D341Med (cell line): ENCODE results near the gene AP1G2.
"Not testable (repeated sequence)": the region's sequence is repeated elsewhere in the genome, so short reads cannot be mapped to it uniquely, and the experiment has no call there.

ENCODE experiments used
- DNase-seq: peaks from one replicate; pipeline ENCODE4 v3.0.0; 2012; ENCODE audit warnings: low spot score

AP1G2 gene

GRCh38 chr14:23538050-23538718 is 29.4 kb downstream of the AP1G2 start:
- DNase-seq, result no peak

DNA sequence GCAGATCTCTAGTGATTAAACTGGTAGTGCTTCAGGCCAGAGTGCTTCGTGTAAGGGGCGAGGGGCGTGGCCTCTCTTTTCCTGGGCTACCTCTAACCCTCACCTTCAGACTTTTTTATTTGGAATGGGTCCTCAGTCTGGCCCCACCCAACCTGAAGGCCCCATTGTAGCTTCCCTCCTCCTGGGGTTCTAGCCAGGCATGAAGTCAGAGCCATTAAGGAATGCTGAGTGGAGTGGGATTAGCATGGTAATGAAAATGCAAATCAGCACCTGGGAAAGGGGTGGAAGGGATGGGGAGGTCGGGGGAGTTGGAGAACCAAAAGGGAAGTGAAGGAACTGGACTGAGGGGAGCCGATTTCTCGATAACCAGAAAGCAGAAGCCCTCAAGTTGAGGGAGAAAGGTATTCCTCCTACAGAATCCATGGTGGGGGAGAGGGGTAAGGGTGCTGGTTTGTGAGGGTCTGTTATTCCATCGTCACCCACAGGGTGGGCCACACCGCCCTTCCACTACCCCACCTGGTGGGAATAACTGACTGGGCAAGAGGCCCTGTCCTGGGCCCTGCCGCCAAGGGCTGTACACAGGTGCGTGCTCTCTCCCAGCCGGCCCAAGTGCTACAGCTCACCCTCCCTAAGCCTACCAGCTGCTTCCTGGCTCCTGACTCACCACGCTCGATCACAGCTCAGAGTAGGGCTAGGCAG is 30.1 kb downstream of the AP1G2 start:
- peak; percentile 57 for DNase-seq

GRCh38 chr14:23536906-23537305 is 30.7 kb downstream of the AP1G2 start:
- DNase-seq, result not testable (repeated sequence)

DNA sequence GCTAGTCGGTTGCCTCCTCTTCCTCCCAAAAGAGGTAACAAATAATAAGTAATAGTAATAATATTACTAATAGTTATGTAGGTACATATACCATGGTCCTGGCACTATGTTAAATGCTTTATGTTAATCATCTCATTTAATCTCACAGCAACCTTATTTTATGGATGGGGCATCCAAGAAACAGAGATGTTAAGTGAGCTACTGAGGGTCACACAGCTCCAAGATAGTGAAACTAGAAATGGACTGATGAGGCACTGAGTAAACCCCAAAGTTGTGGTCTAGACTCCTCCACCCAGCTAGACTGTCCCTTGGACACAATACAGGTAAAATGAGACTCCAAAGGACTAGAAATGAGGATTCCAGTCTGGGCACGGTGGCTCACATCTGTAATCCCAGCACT is 31.1 kb downstream of the AP1G2 start:
- DNase-seq, result no peak

DNA sequence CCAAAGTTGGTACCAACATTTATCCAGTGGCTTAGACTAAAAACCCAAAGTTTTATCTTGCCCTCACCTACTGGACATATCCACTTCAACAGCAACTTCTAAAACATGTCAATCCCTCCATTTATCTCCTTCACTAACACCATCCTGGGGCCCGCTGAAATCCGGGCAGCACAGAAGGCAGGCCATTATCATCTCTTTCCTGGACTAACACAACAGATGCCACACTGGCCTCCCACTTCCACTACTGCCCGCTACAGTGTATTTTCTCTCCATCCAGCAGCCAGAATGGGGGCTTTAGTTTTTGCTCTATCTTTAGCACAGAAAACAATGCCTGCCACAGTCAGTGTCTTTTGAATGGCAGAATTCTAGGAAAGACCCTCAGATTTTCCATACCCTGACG is 31.6 kb downstream of the AP1G2 start:
- no peak for DNase-seq

DNA sequence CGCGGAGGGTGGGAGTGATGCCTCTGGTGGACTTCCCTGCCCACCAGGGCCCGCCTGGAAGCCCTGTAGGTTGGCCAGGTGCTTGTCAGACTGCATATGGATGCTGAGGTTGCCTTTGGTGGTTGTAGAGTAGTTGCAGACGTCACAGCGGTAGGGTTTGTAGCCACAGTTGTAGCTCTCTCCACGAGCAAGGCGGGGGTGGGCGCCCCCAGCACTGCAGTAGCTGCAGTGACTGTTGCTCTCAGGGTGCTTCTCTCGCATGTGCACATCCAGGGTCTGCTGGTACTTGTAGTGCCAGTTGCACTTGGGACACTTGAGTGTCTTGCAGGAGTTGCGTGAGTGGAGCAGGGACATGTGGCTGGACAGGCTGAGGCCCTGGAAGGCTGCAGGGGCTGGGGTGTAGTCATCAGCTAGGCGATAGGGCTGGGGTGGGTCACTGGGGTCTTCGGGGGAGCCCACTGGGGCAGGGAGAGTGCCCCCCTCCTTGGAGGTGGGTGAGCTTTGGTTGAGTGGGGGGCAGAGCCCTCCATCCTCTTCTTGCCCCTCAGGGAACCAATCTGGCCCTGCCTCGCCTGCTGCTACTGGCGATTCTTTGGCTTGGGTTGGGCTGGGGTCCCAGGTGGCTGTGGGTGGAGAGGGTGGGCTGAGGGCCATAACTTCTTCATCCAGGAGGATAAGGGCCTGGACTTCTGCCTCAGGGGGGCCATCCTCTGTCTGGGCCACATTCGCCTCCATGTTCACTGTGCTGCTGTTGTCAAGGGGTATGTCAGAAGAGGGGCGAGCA is 33.7 kb downstream of the AP1G2 start:
- DNase-seq, result no peak

- DNase-seq, result no peak
Measured at GRCh38 chr14:23532658-23533057, 34.9 kb downstream of the AP1G2 start.

- DNase-seq, result no peak
Measured at GRCh38 chr14:23531391-23531790, 36.2 kb downstream of the AP1G2 start.

DNA sequence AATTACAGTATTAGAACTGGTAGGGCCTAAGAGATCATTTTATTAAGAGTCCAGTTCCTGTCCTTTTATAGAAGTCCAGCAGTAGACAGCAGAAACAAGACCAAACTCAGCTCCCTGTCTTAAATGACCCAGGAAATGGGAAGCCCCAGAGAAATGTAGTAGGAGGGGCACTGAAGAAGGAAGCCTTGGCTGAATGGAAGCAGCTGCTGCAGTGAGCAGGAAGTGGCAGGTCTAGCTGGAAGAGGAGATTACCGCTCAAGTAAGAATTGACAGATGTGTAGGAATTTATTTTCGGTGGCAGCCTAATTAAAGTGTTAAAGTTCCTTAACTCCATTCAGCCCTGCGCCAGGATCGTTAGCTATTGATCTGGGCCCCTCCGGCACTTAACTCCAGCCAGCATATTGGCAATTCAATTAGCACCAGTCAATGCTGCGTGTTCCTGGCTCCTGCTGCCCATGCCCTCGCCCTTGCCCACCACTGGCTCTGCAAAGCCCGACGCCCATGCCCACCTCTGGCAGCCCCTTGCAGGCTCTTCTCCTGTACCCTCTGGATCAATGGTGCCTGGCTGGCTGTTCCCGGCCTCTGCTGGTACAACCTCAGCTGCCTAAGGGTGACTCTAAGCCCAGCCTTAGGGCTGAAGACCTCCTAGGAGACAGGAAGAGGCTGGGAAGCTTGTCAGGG is 37.1 kb downstream of the AP1G2 start:
- no peak for DNase-seq

DNA sequence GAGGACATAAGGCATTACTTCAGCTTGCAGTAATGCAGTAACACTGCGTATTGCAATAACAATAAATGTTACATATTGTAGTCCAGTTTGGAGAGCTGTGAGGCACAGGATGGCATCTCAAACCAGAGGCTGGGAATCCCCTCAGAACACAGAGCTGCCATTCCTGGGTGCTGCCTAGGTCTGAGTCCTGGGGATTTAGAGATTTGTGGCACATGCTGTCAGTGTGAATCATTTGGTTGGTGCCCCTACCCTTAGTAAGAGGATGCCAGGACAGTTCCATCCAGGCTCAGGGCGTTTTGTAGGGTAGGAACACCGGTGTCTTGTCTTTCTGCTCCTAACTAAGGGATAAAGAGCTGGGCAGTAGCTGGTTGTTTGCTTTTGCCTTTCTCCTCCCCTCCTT is 38.6 kb downstream of the AP1G2 start:
- DNase-seq, result no peak

DNA sequence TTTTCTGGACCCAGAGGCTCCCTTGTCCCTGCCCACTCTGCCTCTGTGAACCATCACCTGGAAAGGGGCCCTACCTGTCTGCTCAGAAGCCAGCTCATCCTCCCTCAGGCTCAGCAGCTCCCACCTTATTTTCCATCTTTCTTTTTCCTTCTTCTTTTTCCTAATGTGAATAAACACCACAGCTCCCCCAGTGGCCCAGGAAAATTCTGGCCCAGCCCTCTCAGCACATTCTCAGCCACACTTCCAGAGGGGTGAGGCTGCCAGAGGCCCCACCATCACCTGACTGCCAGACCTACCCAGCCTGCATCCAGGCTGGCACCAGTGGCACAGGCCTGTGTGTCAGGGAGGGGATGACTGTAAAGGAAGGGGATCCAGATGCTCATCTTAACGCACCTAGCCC is 39.0 kb downstream of the AP1G2 start:
- no peak for DNase-seq

DNA sequence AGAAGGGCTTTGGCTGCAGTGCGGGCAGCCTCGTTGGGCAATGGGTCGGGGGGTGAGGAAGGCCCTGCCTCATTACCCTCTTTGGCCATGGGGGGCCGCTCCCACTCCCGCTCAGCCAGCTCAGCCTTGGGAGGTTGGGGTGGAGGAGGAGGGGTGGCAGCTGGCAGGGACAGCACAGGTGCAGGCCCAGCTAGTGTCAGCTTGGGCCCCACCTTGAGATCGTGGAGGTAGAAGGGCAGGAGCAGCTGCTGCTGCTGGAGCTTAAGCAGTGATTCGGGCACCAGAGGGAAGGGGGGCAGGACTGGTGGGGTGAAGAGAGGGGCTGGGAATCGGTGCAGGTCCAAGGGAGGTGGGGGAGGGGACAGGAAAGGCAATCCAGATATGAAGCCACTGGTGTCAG is 42.0 kb downstream of the AP1G2 start:
- no peak for DNase-seq

GRCh38 chr14:23524954-23525353 is 42.6 kb downstream of the AP1G2 start:
- no peak for DNase-seq

DNA sequence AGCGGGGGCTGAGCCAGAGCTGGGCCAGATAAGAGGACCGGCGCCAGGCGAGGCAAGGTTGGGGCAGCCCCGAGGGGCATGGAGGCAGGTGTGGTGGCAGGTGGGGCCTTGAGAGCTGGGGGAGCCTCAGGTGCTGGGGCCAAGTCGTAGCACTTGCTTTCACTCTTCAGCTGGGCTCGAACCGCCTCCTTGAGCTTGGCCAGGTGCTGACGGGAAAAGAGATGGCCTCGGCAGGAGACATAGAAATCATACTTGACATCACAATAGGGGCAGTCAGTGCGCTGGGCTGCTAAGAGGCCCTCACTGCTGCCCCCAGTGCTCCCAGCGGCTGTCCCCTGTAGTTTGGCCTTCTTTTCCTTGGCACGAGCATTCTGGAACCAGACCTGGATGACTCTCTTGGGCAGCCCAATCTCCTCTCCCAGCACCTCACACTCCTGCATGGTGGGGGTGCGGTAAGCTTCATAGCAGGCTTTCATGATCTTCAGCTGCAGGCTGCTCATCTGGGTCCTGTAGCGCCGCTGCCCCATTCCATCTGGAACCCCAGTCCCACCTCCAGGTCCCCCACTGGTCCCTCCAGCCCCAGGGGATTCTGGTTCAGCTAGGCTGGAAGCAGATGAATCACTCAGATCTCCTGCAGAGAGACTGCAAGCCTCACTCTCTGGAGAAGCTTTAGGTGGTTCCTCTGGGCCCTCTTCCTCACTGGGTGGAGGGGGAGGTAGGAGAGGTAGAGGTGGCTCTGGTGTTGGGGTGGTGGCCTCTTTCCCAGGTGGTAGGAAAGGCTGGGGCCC is 44.2 kb downstream of the AP1G2 start:
- no peak for DNase-seq

DNA sequence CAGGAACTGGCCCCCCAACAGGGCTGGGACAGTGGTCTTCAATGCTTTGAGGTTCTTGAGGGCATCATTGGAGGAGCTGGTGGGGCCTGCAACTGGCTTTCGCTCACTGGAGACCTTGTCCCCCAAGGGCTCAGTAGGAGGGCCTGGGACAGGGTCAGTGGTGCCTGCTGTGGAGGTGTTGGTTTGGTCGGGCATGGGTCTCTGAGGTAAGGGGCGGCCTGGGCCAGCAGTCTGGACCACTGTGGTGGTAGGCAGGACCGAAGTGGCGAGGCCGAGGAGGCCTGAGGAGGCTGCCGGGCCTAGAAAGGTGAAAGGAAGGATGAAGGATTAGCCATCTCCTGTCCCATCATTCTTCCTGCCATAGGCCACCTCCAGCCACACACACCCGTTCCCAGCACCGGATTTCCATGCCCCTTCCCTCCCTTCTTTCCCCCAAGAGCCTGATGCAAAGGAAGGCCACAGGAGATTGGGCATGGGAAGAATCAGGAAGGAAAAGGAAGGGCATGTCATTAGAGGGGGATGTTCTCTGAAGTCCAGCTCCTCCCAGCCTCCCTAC is 44.9 kb downstream of the AP1G2 start:
- DNase-seq, result no peak

DNA sequence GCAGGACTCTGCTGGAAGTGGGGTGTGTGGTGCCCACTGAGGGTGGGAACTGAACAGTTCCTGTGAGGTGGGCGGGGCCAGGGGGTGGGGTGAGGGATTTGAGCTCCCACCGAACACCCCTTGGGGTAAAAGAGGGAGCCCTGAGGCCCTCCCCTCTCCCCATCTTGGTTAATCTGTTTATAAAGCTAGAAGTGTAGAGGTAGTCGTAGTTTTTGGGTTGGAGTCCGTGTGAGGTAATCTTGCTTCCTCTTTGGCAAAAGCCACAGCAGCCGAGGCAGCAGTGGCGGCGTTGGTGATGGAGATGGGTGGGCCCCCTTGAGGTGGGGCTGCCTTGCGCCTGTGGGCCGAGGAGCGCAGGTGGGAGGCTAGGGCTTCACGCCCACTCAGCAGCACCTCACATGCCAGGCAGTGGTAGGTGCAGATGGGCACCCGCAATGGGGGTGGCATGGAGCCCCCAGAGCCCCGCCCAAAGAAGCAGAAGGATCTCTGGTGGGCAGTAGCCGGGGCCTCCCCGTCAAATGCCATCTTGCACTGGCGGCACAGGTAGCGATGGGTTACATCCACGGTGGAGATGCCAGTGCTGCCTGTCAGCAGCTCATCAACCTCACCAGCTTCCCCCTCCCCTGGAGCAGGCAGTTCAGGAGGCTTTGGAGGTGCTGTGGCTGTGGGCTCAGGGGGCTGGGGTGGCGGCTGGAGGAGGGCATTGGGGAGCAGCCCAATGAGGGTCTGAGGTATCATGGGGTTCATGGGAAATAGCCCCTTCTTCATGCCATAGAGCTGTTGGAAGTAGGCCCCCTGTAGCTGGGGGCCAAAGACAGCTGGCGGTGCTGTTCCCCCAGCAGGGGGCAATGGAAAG is 45.6 kb downstream of the AP1G2 start:
- no peak for DNase-seq

- DNase-seq, result no peak
Measured at GRCh38 chr14:23520899-23521533, 46.6 kb downstream of the AP1G2 start.

DNA sequence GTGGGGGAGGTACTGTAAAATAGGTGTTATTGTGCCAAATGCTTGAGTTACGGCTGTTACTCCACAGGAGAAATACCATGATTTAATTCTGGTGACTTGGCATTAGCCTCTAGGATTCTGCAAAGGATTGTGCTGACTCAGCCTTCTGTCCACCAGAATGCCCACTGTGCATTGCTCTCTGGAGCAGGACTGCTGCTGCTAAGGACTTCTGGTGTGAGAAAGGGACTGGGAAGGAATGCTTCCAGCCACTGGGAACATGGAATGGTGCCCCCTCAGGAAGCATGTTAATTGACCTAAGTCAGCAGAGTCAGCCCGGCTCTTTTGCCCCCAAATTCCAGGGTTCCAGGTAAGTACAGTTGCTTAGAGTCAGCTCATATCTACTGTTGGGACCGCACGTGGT is 48.9 kb downstream of the AP1G2 start:
- no peak for DNase-seq

DNA sequence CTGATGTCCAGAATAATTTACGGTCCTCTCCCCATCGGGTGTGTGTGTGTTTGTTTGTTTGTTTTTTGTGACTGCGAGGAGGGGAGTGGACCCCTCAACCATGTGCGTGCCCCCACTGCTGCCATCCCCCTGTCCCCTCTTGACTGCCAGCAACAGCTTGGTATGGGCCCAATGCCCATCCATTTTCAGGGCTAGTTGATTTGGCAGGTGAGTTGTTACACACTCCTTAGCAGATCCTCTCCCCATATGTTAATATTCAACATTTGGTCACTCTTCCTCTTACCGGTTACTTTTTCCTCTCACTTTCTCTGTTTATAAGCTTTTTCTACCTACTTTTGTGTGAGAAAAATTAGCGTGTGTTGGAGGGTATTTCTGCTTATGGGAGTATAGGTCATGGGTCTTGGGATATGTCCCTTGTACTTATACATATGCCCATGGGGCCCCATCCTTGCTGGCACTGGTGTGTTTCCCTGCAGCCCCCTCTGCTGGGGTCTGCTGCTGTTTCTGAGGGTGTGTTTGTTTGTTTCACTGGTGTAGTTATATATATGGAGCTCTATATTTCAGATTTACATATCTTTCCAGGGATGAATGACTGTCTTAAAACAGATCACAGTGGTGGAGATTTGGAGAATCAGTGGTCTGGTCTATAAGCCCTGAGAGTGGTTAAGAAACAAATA is 49.8 kb downstream of the AP1G2 start:
- no peak for DNase-seq

DNA sequence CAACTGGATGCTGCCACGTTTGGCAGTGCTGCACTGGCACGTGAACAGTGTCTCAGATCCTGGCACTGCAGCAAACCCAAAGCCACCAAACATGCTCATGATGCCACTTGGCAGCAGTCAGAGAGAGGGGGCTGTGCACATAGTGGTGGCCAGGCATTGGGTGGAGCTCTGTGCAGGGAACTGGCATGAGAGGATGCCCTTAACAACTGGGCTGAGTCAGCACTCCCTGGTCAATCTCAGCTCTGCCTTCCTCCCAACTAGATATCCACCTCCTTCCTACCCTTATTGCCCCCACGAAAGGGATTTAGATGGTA is 53.0 kb downstream of the AP1G2 start:
- no peak for DNase-seq
